H54 (cell line): ENCODE results near the gene ERVV-1.
"Not testable (repeated sequence)": the region's sequence is repeated elsewhere in the genome, so short reads cannot be mapped to it uniquely, and the experiment has no call there.

Experiments
- DNase-seq: peaks from one replicate; pipeline ENCODE4 v3.0.0; 2011; ENCODE audit warnings: low spot score, mixed read lengths; ENCODE audit not compliant: insufficient read length
- FAIRE-seq: peaks from 3 replicates; lab custom pipeline; 2011; peaks lifted over from hg19 to GRCh38; lab: Jason Lieb, UNC
- POLR2A ChIP-seq: IDR thresholded peaks from 2 replicates; pipeline ENCODE4 v1.6.1; 2011; ENCODE audit warnings: low read depth, mild to moderate bottlenecking, low read length

ERVV-1 gene

GRCh38 chr19:53013621-53014020 lies at the start of gene ERVV-1:
ERVV-1 (plus strand) TSS chr19:53013921; CDS start chr19:53014091, 170 bp downstream.
- no peak for TF ChIP-seq POLR2A
- DNase-seq (no peak), FAIRE-seq (no peak)

- DNase-seq (no peak), FAIRE-seq (no peak)
- no peak for TF ChIP-seq POLR2A
These were observed 45.9 kb upstream of the ERVV-1 start for GRCh38 chr19:52967772-52968171.

- FAIRE-seq (no peak), DNase-seq (no peak)
- TF ChIP-seq POLR2A: no peak
These were observed 32.4 kb upstream of the ERVV-1 start for GRCh38 chr19:52981329-52981728.

- not testable (repeated sequence) for FAIRE-seq, DNase-seq
These were observed 30.6 kb upstream of the ERVV-1 start for GRCh38 chr19:52983167-52983566.

GRCh38 chr19:52987221-52987620 lies 26.5 kb upstream of the ERVV-1 start:
- FAIRE-seq (no peak), DNase-seq (no peak)
- no peak for TF ChIP-seq POLR2A

GRCh38 chr19:52988506-52988905 lies 25.2 kb upstream of the ERVV-1 start:
- TF ChIP-seq POLR2A: no peak
- DNase-seq (no peak), FAIRE-seq (no peak)

- no peak for TF ChIP-seq POLR2A
- FAIRE-seq (no peak), DNase-seq (no peak)
These were observed 22.8 kb upstream of the ERVV-1 start for GRCh38 chr19:52990759-52991418.

GRCh38 chr19:52991484-52991883 lies 22.2 kb upstream of the ERVV-1 start:
- peak; percentile 41 for FAIRE-seq
- peak; percentile 81 for DNase-seq
- no peak for TF ChIP-seq POLR2A

- DNase-seq (no peak), FAIRE-seq (no peak)
- TF ChIP-seq POLR2A: no peak
These were observed 21.4 kb upstream of the ERVV-1 start for GRCh38 chr19:52992109-52993004.

- peak; percentile 31 for TF ChIP-seq POLR2A
- FAIRE-seq (no peak), DNase-seq (peak; percentile 73)
These were observed 20.2 kb upstream of the ERVV-1 start for GRCh38 chr19:52993342-52994178.

- TF ChIP-seq POLR2A: no peak
These were observed 18.0 kb upstream of the ERVV-1 start for GRCh38 chr19:52995711-52996110.

GRCh38 chr19:52997975-52998374 lies 15.7 kb upstream of the ERVV-1 start:
- TF ChIP-seq POLR2A: no peak
- FAIRE-seq (no peak), DNase-seq (no peak)

More at GRCh38 chr19:52995711-52996110, 18.0 kb upstream of the ERVV-1 start:
- FAIRE-seq (no peak), DNase-seq (no peak)

GRCh38 chr19:53002479-53002878 lies 11.2 kb upstream of the ERVV-1 start:
- TF ChIP-seq POLR2A: no peak
- DNase-seq (no peak), FAIRE-seq (no peak)

GRCh38 chr19:53004242-53004641 lies 9.5 kb upstream of the ERVV-1 start:
- DNase-seq (no peak), FAIRE-seq (no peak)
- no peak for TF ChIP-seq POLR2A
